ENCODE data around the gene JPH4. TPM values are rescaled to one million over a fixed set of nuclear protein-coding genes. Genes with fewer than 3 reads are reported as not detected.

Gene JPH4
- total and polyA plus RNA-seq, 12 donors = 0.42 to 35.8 (median 4.7) TPM

DNA sequence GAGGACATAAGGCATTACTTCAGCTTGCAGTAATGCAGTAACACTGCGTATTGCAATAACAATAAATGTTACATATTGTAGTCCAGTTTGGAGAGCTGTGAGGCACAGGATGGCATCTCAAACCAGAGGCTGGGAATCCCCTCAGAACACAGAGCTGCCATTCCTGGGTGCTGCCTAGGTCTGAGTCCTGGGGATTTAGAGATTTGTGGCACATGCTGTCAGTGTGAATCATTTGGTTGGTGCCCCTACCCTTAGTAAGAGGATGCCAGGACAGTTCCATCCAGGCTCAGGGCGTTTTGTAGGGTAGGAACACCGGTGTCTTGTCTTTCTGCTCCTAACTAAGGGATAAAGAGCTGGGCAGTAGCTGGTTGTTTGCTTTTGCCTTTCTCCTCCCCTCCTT, 49.6 kb downstream of the JPH4 start:
- Histone ChIP-seq H3K4me3 (no peak overlapping the region), H3K4me1 (replicated peaks in 1 of 2) (no peaks in the 10 kb centered on the region), H3K9me3 (replicated peaks in 1 of 3) (no peaks in the 10 kb centered on the region), H3K36me3 (replicated peaks in 1 of 2) (no peaks in the 10 kb centered on the region), H3K27me3 (no peaks in the 10 kb centered on the region), H3K27ac (no peak overlapping the region)
- intact Hi-C loops (cut with DNase I) = no loop called here
- no peak for DNase-seq
- TF ChIP-seq, protein P1, sequence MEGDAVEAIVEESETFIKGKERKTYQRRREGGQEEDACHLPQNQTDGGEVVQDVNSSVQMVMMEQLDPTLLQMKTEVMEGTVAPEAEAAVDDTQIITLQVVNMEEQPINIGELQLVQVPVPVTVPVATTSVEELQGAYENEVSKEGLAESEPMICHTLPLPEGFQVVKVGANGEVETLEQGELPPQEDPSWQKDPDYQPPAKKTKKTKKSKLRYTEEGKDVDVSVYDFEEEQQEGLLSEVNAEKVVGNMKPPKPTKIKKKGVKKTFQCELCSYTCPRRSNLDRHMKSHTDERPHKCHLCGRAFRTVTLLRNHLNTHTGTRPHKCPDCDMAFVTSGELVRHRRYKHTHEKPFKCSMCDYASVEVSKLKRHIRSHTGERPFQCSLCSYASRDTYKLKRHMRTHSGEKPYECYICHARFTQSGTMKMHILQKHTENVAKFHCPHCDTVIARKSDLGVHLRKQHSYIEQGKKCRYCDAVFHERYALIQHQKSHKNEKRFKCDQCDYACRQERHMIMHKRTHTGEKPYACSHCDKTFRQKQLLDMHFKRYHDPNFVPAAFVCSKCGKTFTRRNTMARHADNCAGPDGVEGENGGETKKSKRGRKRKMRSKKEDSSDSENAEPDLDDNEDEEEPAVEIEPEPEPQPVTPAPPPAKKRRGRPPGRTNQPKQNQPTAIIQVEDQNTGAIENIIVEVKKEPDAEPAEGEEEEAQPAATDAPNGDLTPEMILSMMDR (IDR thresholded peaks at IDR 0.05) = no peak
- no peak for TF ChIP-seq POLR2A (IDR thresholded peaks at IDR 0.05)
- 77 to 79% (median 78%) methylated on average over 3 of the region's 3 CpGs for WGBS, 4 donors

GRCh38 chr14:23528555-23528954, 50.0 kb downstream of the JPH4 start:
- intact Hi-C loops (cut with DNase I) = no loop called here

DNA sequence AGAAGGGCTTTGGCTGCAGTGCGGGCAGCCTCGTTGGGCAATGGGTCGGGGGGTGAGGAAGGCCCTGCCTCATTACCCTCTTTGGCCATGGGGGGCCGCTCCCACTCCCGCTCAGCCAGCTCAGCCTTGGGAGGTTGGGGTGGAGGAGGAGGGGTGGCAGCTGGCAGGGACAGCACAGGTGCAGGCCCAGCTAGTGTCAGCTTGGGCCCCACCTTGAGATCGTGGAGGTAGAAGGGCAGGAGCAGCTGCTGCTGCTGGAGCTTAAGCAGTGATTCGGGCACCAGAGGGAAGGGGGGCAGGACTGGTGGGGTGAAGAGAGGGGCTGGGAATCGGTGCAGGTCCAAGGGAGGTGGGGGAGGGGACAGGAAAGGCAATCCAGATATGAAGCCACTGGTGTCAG, 53.0 kb downstream of the JPH4 start:
- Histone ChIP-seq H3K4me1 (replicated peaks in 1 of 2) (no peaks in the 10 kb centered on the region), H3K9me3 (replicated peaks in 1 of 3) (no peaks in the 10 kb centered on the region), H3K27me3 (no peaks in the 10 kb centered on the region), H3K4me3 (no peak overlapping the region), H3K27ac (no peak overlapping the region), H3K36me3 (replicated peaks in 1 of 2) (no peaks in the 10 kb centered on the region)
- intact Hi-C loops (cut with DNase I) = no loop called here
- 78 to 89% (median 86%) methylated on average over 5 to 8 of the region's 8 CpGs for WGBS, 4 donors
- TF ChIP-seq, protein P1 (IDR thresholded peaks at IDR 0.05) = no peak
- no peak for DNase-seq

More at GRCh38 chr14:23528555-23528954, 50.0 kb downstream of the JPH4 start:
- DNase-seq = no peak
- 78 to 93% (median 91%) methylated on average over 1 of the region's 1 CpG for WGBS, 4 donors
- Histone ChIP-seq H3K4me3 (no peak overlapping the region), H3K27me3 (no peaks in the 10 kb centered on the region), H3K9me3 (replicated peaks in 1 of 3) (no peaks in the 10 kb centered on the region), H3K36me3 (replicated peaks in 1 of 2) (no peaks in the 10 kb centered on the region), H3K4me1 (replicated peaks in 1 of 2) (no peaks in the 10 kb centered on the region), H3K27ac (no peak overlapping the region)
- TF ChIP-seq, protein P1 (IDR thresholded peaks at IDR 0.05) = no peak
- no peak for TF ChIP-seq POLR2A (IDR thresholded peaks at IDR 0.05)

GRCh38 chr14:23524954-23525353, 53.6 kb downstream of the JPH4 start:
- WGBS, 4 donors = 88 to 96% (median 92%) methylated on average over 3 to 14 of the region's 14 CpGs

More at GRCh38 chr14:23524954-23525353, 53.6 kb downstream of the JPH4 start:
- no peak overlapping the region for H3K4me3 ChIP-seq
- no peaks in the 10 kb centered on the region for H3K4me1 ChIP-seq (replicated peaks in 1 of 2)
- H3K9me3 ChIP-seq (replicated peaks in 1 of 3) = no peaks in the 10 kb centered on the region
- no peaks in the 10 kb centered on the region for H3K36me3 ChIP-seq (replicated peaks in 1 of 2)
- H3K27ac ChIP-seq = no peak overlapping the region
- TF ChIP-seq POLR2A (IDR thresholded peaks at IDR 0.05) = no peak
- TF ChIP-seq, protein P1 (IDR thresholded peaks at IDR 0.05) = no peak
- intact Hi-C loops (cut with DNase I) = no loop called here
- H3K27me3 ChIP-seq = no peaks in the 10 kb centered on the region
- DNase-seq = no peak
